Measurements from ENCODE around the gene ARHGAP8. TPM values are rescaled to one million over a fixed set of nuclear protein-coding genes. Genes with fewer than 3 reads are reported as not detected.

The ARHGAP8 gene
- total and polyA plus RNA-seq, 2 experiments from 2014 or later = 24.0 to 50.4 TPM

GRCh38 chr22:44842417-44842816 is 90.0 kb downstream of the ARHGAP8 start:
- WGBS (ENCODE audit: low lambda C conversion rate, missing lambda C conversion rate) = 84% methylated on average over 7 of the region's 7 CpGs
- Histone ChIP-seq H3K4me2 (no peak overlapping the region), H4K20me1 (ENCODE audit: insufficient read depth, poor library complexity, severe bottlenecking) (no peaks in the 10 kb centered on the region), H2AFZ (no peak overlapping the region), H3K9me2 (replicated peaks; ENCODE audit: insufficient read depth) (no peaks in the 10 kb centered on the region), H3K9me3 (ENCODE audit: low read depth) (no peaks in the 10 kb centered on the region), H3K79me2 (no peaks in the 10 kb centered on the region), H3K4me3 (no peak overlapping the region), H3K4me1 (ENCODE audit: insufficient read depth) (no peaks in the 10 kb centered on the region), H3K36me3 (replicated peaks; ENCODE audit: insufficient read depth, low read depth) (no peaks in the 10 kb centered on the region), H3K27ac (no peak overlapping the region), H3K27me3 (no peaks in the 10 kb centered on the region)
- DNase-seq (ENCODE audit: low spot score) = no peak
- TF ChIP-seq CTCF (IDR thresholded peaks at IDR 0.05; ENCODE audit: poor library complexity) (no peak), EZH2phosphoT487 (IDR thresholded peaks at IDR 0.05; ENCODE audit: low read depth, severe bottlenecking, unreplicated experiment) (no peak), EZH2 (IDR thresholded peaks at IDR 0.05; ENCODE audit: borderline replicate concordance) (no peak)

- Histone ChIP-seq H3K36me3 (replicated peaks; ENCODE audit: insufficient read depth, low read depth) (no peaks in the 10 kb centered on the region), H3K4me1 (ENCODE audit: insufficient read depth) (no peaks in the 10 kb centered on the region), H3K9me2 (replicated peaks; ENCODE audit: insufficient read depth) (no peaks in the 10 kb centered on the region), H3K27ac (no peak overlapping the region), H3K79me2 (no peaks in the 10 kb centered on the region), H3K4me2 (no peak overlapping the region), H4K20me1 (ENCODE audit: insufficient read depth, poor library complexity, severe bottlenecking) (no peaks in the 10 kb centered on the region), H3K27me3 (no peaks in the 10 kb centered on the region), H2AFZ (no peak overlapping the region), H3K4me3 (no peak overlapping the region), H3K9me3 (ENCODE audit: low read depth) (no peaks in the 10 kb centered on the region)
- WGBS (ENCODE audit: low lambda C conversion rate, missing lambda C conversion rate) = 94% methylated on average over 8 of the region's 8 CpGs
- TF ChIP-seq EZH2 (IDR thresholded peaks at IDR 0.05; ENCODE audit: borderline replicate concordance) = no peak
- no peak for TF ChIP-seq CTCF (IDR thresholded peaks at IDR 0.05; ENCODE audit: poor library complexity)
- no peak for TF ChIP-seq EZH2phosphoT487 (IDR thresholded peaks at IDR 0.05; ENCODE audit: low read depth, severe bottlenecking, unreplicated experiment)
- DNase-seq (ENCODE audit: low spot score) = no peak
These were observed 92.8 kb downstream of the ARHGAP8 start for GRCh38 chr22:44845191-44845590.

- no peaks in the 10 kb centered on the region for H4K20me1 ChIP-seq (ENCODE audit: insufficient read depth, poor library complexity, severe bottlenecking)
- no peak for TF ChIP-seq CTCF (IDR thresholded peaks at IDR 0.05; ENCODE audit: poor library complexity)
- no peak for TF ChIP-seq EZH2phosphoT487 (IDR thresholded peaks at IDR 0.05; ENCODE audit: low read depth, severe bottlenecking, unreplicated experiment)
- TF ChIP-seq EZH2 (IDR thresholded peaks at IDR 0.05; ENCODE audit: borderline replicate concordance) = no peak
- H3K27me3 ChIP-seq = no peaks in the 10 kb centered on the region
- no peaks in the 10 kb centered on the region for H3K9me3 ChIP-seq (ENCODE audit: low read depth)
- H3K4me1 ChIP-seq (ENCODE audit: insufficient read depth) = no peaks in the 10 kb centered on the region
- no peak overlapping the region for H3K4me2 ChIP-seq
- no peak for DNase-seq (ENCODE audit: low spot score)
- no peak overlapping the region for H3K4me3 ChIP-seq
- no peaks in the 10 kb centered on the region for H3K36me3 ChIP-seq (replicated peaks; ENCODE audit: insufficient read depth, low read depth)
- no peak overlapping the region for H3K27ac ChIP-seq
- no peak overlapping the region for H2AFZ ChIP-seq
- 90% methylated on average over 25 of the region's 25 CpGs for WGBS (ENCODE audit: low lambda C conversion rate, missing lambda C conversion rate)
- no peaks in the 10 kb centered on the region for H3K79me2 ChIP-seq
- no peaks in the 10 kb centered on the region for H3K9me2 ChIP-seq (replicated peaks; ENCODE audit: insufficient read depth)
These were observed 93.7 kb downstream of the ARHGAP8 start for GRCh38 chr22:44845796-44846720.

All from hepatocyte (in vitro differentiated cells).